RWPE2 (cell line): ENCODE measurements around the gene TNP2.

ENCODE experiments used
- ATAC-seq: fragments of 200-7000 bp; cut with Tn5 transposase; 3 replicates; pipeline ENCODE4 v1.9.1; 2021; ENCODE audit warnings: low read depth
- DNase-seq: peaks from one replicate; pipeline ENCODE4 v3.0.0-alpha.2; 2020; ENCODE audit warnings: low spot score
- H3K27ac ChIP-seq: fragments of 450-650 bp; 2 replicates; pipeline ENCODE4 v1.5.1; 2017; ENCODE audit warnings: mild to moderate bottlenecking; ENCODE audit not compliant: poor library complexity, severe bottlenecking
- H3K27me3 ChIP-seq: fragments of 250-450 bp; sonication (Bioruptor Pico); 2 replicates; pipeline ENCODE4 v1.5.1; 2021; ENCODE audit warnings: mild to moderate bottlenecking, moderate library complexity; ENCODE audit not compliant: insufficient read depth, poor library complexity, severe bottlenecking
- H3K36me3 ChIP-seq: fragments of 250-450 bp; sonication (Bioruptor Pico); 2 replicates; pipeline ENCODE4 v1.5.1; 2020; ENCODE audit warnings: low read depth, mild to moderate bottlenecking, moderate library complexity
- H3K4me1 ChIP-seq: fragments of 250-450 bp; sonication (Bioruptor Pico); 2 replicates; pipeline ENCODE4 v1.5.1; 2021; ENCODE audit warnings: mild to moderate bottlenecking, moderate library complexity; ENCODE audit not compliant: insufficient read depth, poor library complexity, severe bottlenecking
- H3K4me3 ChIP-seq: fragments of 250-450 bp; sonication (Bioruptor Pico); 2 replicates; pipeline ENCODE4 v1.5.1; 2021; ENCODE audit warnings: mild to moderate bottlenecking, moderate library complexity; ENCODE audit not compliant: severe bottlenecking
- H3K9me3 ChIP-seq: fragments of 250-450 bp; sonication (Bioruptor Pico); 2 replicates; pipeline ENCODE4 v1.5.1; 2021; ENCODE audit warnings: mild to moderate bottlenecking, moderate library complexity; ENCODE audit not compliant: severe bottlenecking
- TF ChIP-seq, protein P1 (sequence below): fragments of 450-650 bp; IDR thresholded peaks from one replicate; pipeline ENCODE4 v1.5.1; 2017; ENCODE audit warnings: mild to moderate bottlenecking, moderate library complexity; ENCODE audit not compliant: poor library complexity, severe bottlenecking

TNP2 gene

DNA sequence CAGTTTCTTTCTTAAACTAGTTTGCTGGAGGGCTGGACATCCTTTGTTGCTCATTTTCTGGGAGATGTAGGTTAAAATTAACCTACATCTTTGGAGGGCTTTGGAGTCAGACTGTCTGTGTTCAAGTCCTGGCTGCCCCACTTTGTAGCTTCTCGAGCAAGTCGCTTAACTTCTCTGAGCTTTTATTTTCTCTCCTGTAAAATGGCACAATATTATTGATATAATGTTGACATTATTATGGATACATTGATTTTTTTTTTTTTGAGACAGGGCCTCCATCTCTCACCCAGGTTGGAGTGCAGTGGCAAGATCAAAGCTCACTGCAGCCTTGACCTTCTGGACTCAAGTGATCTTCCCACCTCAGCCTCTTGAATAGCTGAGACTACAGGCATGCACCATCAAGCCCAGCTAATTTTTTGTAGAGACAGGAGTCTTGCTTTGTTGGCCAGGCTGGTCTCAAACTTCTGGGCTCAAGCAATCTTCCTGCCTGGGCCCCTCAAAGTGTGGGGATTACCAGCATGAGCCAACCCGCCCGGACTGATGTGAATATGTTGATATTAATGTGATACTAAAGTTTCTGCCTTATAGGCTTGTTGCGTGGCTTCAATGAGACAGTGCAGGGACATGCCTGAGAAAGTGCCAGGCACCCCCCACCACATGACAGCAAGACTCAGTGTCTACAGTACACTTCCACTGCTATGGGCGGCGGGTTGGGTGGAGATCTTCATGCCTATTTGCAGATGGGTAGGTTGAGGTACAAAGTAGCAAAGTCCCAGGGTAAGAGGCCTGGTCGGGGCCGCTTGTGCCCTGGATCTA, 44.6 kb upstream of the TNP2 start:
- Histone ChIP-seq H3K27ac (peak overlapping the region; percentile 31), H3K9me3 (no peaks in the 10 kb centered on the region), H3K27me3 (no peaks in the 10 kb centered on the region), H3K4me3 (no peak overlapping the region), H3K36me3 (no peaks in the 10 kb centered on the region), H3K4me1 (peaks cover 14% of the 10 kb centered on the region)
- TF ChIP-seq, protein P1, sequence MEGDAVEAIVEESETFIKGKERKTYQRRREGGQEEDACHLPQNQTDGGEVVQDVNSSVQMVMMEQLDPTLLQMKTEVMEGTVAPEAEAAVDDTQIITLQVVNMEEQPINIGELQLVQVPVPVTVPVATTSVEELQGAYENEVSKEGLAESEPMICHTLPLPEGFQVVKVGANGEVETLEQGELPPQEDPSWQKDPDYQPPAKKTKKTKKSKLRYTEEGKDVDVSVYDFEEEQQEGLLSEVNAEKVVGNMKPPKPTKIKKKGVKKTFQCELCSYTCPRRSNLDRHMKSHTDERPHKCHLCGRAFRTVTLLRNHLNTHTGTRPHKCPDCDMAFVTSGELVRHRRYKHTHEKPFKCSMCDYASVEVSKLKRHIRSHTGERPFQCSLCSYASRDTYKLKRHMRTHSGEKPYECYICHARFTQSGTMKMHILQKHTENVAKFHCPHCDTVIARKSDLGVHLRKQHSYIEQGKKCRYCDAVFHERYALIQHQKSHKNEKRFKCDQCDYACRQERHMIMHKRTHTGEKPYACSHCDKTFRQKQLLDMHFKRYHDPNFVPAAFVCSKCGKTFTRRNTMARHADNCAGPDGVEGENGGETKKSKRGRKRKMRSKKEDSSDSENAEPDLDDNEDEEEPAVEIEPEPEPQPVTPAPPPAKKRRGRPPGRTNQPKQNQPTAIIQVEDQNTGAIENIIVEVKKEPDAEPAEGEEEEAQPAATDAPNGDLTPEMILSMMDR: no peak
- ATAC-seq: no peak
- DNase-seq: no peak

DNA sequence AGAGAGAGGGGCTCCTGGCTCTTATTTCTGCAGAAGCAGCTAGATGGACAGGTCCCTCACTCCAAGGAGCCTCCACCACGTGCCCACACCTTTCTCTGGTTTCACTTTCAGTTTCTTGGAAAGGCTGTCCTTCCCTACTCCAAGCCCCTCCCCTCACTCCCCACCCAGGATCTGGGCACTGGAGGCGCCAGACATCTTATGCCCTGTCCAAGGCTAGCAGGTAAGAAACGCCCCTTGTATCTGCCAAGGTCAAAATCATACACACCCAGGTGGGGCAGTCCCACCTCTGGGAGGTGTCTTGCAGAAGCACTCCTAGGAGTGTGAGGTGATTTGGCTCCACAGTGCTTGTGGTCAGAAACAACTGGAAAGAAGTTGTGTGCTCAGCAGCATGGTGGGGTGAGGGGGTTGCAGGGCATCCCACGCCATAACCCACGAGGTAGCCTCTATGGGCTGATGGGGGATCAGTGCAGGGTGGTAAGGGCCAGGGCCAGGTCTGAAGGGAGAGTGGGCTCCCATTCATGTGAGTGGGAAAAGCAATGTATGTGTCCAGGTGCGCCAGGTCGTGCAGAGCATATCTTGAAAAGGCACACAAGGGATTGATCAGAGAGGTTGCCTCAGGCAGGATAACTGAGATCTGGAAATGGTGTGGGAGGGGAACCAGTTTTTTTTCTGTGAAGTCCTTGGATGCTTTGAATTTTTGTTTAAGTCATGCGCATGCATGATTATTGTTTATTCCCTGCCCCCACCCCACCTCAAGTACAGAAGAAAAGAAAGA, 43.8 kb upstream of the TNP2 start:
- H3K4me3 ChIP-seq: no peak overlapping the region
- DNase-seq: no peak
- TF ChIP-seq, protein P1: no peak
- ATAC-seq: peak; percentile 54
- peak overlapping the region; percentile 31 for H3K27ac ChIP-seq
- H3K4me1 ChIP-seq: peaks cover 14% of the 10 kb centered on the region
- no peaks in the 10 kb centered on the region for H3K9me3 ChIP-seq
- H3K36me3 ChIP-seq: no peaks in the 10 kb centered on the region
- H3K27me3 ChIP-seq: no peaks in the 10 kb centered on the region

DNA sequence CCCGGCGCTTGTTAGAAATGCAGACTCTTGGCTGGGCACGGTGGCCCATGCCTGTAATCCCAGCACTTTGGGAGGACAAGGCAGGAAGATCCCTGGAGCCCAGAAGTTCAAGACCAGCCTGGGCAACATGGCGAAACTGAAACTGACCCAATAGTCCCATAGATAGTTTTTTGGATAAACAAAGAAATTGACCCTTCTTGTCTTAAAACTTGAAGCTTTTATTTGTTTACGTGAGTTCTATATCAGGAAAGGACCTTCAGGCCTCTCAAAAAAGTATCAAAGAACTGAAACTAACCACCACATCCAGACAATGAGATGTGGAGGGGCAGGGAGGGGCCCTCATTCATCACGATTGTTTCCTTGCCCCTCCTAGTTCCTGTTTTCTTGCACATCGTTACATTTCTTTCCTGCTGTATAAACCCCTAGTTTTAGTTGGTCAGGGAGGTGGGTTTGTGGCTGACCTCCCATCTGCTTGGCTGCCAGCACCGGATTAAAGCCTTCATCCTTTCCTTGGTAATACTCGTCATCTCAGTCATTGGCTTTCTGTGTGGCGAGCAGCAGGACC, 42.0 kb upstream of the TNP2 start:
- no peaks in the 10 kb centered on the region for H3K27me3 ChIP-seq
- H3K9me3 ChIP-seq: no peaks in the 10 kb centered on the region
- H3K27ac ChIP-seq: no peak overlapping the region
- H3K4me1 ChIP-seq: peaks cover 14% of the 10 kb centered on the region
- ATAC-seq: no peak
- no peak overlapping the region for H3K4me3 ChIP-seq
- no peak for DNase-seq
- TF ChIP-seq, protein P1: no peak
- no peaks in the 10 kb centered on the region for H3K36me3 ChIP-seq

DNA sequence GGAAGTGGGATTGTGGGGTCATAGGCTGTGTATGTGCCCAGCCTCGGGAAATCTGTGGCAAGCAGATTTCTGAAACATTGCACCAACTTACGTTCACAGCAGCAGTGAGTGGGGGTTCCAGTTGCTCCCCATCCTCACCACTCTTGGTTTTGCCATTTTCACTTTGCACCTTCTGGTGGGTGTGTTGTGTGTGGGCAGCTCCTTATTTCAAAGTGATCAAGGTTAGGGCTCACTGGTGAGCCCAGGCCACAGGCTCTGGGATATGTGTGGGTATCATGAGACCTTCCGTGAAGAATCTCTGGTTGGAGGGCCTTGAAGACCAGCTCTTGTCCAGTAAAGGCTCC, 41.5 kb upstream of the TNP2 start:
- H3K4me3 ChIP-seq: no peak overlapping the region

More for the DNA sequence above, 41.5 kb upstream of the TNP2 start:
- TF ChIP-seq, protein P1: no peak
- no peaks in the 10 kb centered on the region for H3K27me3 ChIP-seq
- no peak for DNase-seq
- H3K9me3 ChIP-seq: no peaks in the 10 kb centered on the region
- H3K36me3 ChIP-seq: no peaks in the 10 kb centered on the region
- ATAC-seq: no peak
- no peak overlapping the region for H3K27ac ChIP-seq
- H3K4me1 ChIP-seq: peaks cover 14% of the 10 kb centered on the region
